HepG2 (cell line): ENCODE data around the gene WNT3. TPM values are rescaled to one million over a fixed set of nuclear protein-coding genes. Genes with fewer than 3 reads are reported as not detected.

Experiments
- BHLHE40 ChIP-seq: IDR thresholded peaks from 2 replicates; pipeline ENCODE4 v1.6.1; 2011; ENCODE audit warnings: low read length, improper control_type of control experiment
- CBX2 ChIP-seq, 2 experiments: fragments of 200-600 bp in 1 of 2; sonication (generic); formaldehyde crosslinking in 1 of 2; IDR thresholded peaks; 2 replicates each; pipeline versions ENCODE4 v1.7.0 to v1.8.1; 2018 to 2022; ENCODE audit warnings: low read depth in 2 of 2, low read length in 1 of 2, mild to moderate bottlenecking in 1 of 2, missing genetic modification reagents in 1 of 2
- CEBPB ChIP-seq: IDR thresholded peaks from 2 replicates; pipeline ENCODE4 v1.6.1; 2011; ENCODE audit warnings: low read depth, low read length, improper control_type of control experiment, borderline replicate concordance
- FOXK1 ChIP-seq: sonication (generic); formaldehyde crosslinking; IDR thresholded peaks from 2 replicates; pipeline ENCODE4 v1.4.0; 2020; ENCODE audit warnings: low read depth, missing genetic modification reagents, borderline replicate concordance
- GFI1 ChIP-seq: sonication (generic); formaldehyde crosslinking; IDR thresholded peaks from 2 replicates; pipeline ENCODE4 v1.5.0; 2020; ENCODE audit warnings: missing genetic modification reagents, mild to moderate bottlenecking, borderline replicate concordance
- NFIB ChIP-seq: sonication (generic); formaldehyde crosslinking; IDR thresholded peaks from 2 replicates; pipeline ENCODE4 v1.9.0; 2021; ENCODE audit warnings: missing genetic modification reagents, mild to moderate bottlenecking, borderline replicate concordance
- RFXAP ChIP-seq: sonication (generic); formaldehyde crosslinking; IDR thresholded peaks from 2 replicates; pipeline ENCODE4 v1.4.0; 2020; ENCODE audit warnings: missing genetic modification reagents, borderline replicate concordance
- SOX13 ChIP-seq, 3 experiments: fragments of 450-650 bp in 1 of 3; sonication (generic) in 1 of 3; formaldehyde crosslinking in 1 of 3; IDR thresholded peaks in 2 of 3; conservative IDR thresholded peaks in 1 of 3; 2 replicates each; pipeline versions ENCODE4 v1.5.0 to v1.6.1; 2016 to 2020; ENCODE audit warnings: antibody characterized with exemption in 1 of 3, mild to moderate bottlenecking in 1 of 3, missing compliant biosample characterization in 1 of 3, missing genetic modification reagents in 1 of 3, moderate library complexity in 1 of 3
- ZMAT3 ChIP-seq: sonication (generic); formaldehyde crosslinking; conservative IDR thresholded peaks from 2 replicates; pipeline ENCODE4 v1.7.0; 2021; ENCODE audit warnings: missing genetic modification reagents
- ZNF552 ChIP-seq: sonication (generic); formaldehyde crosslinking; IDR thresholded peaks from 2 replicates; pipeline ENCODE4 v1.9.0; 2022; ENCODE audit warnings: missing genetic modification reagents, mild to moderate bottlenecking, borderline replicate concordance
- ZNF775 ChIP-seq: sonication (generic); formaldehyde crosslinking; IDR thresholded peaks from 2 replicates; pipeline ENCODE4 v1.4.0; 2020; ENCODE audit warnings: missing genetic modification reagents, mild to moderate bottlenecking, moderate library complexity, borderline replicate concordance
- ZNF816 ChIP-seq: sonication (generic); formaldehyde crosslinking; IDR thresholded peaks from 2 replicates; pipeline ENCODE4 v1.8.0; 2022; ENCODE audit warnings: missing genetic modification reagents, mild to moderate bottlenecking, borderline replicate concordance
- polyA plus RNA-seq, 8 experiments: library from polyadenylated mRNA; depleted of rRNA in 3 of 8; stranded (reverse) in 7 of 8; unstranded in 1 of 8; fragments of >200 nt; fragmentation: Illumina TruSeq in 4 of 8; extraction: Trizol in 4 of 8; gene quantifications; 2 replicates each; pipeline versions ENCODE4 v1.2.1 to v1.2.3, GENCODE V29; 2011 to 2016; ENCODE audit warnings: low read depth in 4 of 8, missing spikeins in 1 of 8, mixed read lengths in 1 of 8; ENCODE audit not compliant: insufficient read depth in 1 of 8
- total RNA-seq, 5 experiments: library from RNA; depleted of rRNA; stranded (reverse); fragments of >200 nt; fragmentation: Illumina TruSeq; extraction: Trizol; gene quantifications; 2 replicates each; pipeline ENCODE4 v1.2.3, GENCODE V29; 2016; ENCODE audit warnings: low read depth in 1 of 5
- TF ChIP-seq, protein P1 (sequence below): IDR thresholded peaks from 2 replicates; pipeline ENCODE4 v1.4.0; 2020; ENCODE audit warnings: mild to moderate bottlenecking, missing genetic modification reagents
- TF ChIP-seq, protein P2 (sequence below): sonication (generic); formaldehyde crosslinking; IDR thresholded peaks from 2 replicates; pipeline ENCODE4 v1.8.1; 2023; ENCODE audit warnings: mild to moderate bottlenecking, missing genetic modification reagents, borderline replicate concordance

The WNT3 gene
- total and polyA plus RNA-seq, 2 of the 13 experiments (the other 11 are each of a cell fraction or from before 2014, with no cell fraction given): 8.5 to 10.3 TPM

DNA sequence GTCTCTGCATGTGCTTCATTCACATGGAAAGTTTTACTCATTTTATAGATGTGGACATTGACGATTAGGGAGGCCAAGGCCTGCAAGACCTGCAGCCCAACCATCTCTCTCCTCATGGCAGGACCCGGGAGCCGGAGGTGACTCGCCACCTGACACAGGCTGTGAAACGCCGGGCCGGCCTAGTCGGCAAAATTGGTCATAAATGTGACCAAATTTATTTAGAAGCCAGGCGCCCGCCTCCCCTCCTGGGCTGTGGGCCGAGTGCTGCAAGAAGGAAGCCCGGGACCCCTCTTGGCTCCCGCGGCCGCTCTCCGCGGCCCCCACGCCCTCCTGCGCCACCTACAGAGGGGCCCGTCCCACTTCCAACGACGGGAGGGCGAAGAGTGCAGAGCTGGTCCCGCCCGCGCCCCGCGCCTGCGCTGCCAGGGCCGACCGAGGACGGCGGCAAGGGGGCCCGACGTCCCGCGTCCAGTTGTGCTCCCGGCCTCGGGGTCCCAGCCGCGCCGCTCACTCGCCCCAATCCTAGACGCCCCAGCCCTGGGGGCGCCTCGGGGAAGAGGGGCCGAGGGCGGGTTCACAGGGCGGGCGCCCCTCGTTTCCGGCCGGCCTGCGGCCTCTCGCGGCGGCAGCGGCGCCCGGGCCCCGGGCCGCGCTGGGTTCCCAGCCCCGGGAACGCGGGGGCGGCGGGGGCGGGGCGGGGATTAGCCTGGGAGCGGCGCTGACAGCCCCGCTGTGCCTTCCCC is 47.5 kb downstream of the WNT3 start (continued):
- TF ChIP-seq CEBPB (no peak), ZNF775 (CRISPR knock-in tag) (no peak), RFXAP (CRISPR knock-in tag) (no peak), FOXK1 (CRISPR knock-in tag) (no peak), BHLHE40 (0 out of 2 replicates have a peak, but pooled peaks have one; percentile 2), ZNF552 (CRISPR knock-in tag) (peak; percentile 80; the same call in 1 of the 2 replicates), SOX13 (IDR thresholded peaks at IDR 0.05) (no peak), SOX13 (CRISPR knock-in tag; conservative IDR thresholded peaks at IDR 0.05 in 1 of 2, IDR thresholded peaks at IDR 0.05 in 1 of 2) (no peak), ZMAT3 (CRISPR knock-in tag) (no peak; the same call in none of the 2 replicates), CBX2 (IDR thresholded peaks at IDR 0.05; ENCODE audit: low read depth, low read length) (no peak), CBX2 (CRISPR knock-in tag; IDR thresholded peaks at IDR 0.05; ENCODE audit: low read depth) (no peak), ZNF816 (CRISPR knock-in tag) (no peak), NFIB (CRISPR knock-in tag) (no peak), GFI1 (CRISPR knock-in tag) (peak; percentile 39; the same call in 1 of the 2 replicates)
- TF ChIP-seq, protein P1, sequence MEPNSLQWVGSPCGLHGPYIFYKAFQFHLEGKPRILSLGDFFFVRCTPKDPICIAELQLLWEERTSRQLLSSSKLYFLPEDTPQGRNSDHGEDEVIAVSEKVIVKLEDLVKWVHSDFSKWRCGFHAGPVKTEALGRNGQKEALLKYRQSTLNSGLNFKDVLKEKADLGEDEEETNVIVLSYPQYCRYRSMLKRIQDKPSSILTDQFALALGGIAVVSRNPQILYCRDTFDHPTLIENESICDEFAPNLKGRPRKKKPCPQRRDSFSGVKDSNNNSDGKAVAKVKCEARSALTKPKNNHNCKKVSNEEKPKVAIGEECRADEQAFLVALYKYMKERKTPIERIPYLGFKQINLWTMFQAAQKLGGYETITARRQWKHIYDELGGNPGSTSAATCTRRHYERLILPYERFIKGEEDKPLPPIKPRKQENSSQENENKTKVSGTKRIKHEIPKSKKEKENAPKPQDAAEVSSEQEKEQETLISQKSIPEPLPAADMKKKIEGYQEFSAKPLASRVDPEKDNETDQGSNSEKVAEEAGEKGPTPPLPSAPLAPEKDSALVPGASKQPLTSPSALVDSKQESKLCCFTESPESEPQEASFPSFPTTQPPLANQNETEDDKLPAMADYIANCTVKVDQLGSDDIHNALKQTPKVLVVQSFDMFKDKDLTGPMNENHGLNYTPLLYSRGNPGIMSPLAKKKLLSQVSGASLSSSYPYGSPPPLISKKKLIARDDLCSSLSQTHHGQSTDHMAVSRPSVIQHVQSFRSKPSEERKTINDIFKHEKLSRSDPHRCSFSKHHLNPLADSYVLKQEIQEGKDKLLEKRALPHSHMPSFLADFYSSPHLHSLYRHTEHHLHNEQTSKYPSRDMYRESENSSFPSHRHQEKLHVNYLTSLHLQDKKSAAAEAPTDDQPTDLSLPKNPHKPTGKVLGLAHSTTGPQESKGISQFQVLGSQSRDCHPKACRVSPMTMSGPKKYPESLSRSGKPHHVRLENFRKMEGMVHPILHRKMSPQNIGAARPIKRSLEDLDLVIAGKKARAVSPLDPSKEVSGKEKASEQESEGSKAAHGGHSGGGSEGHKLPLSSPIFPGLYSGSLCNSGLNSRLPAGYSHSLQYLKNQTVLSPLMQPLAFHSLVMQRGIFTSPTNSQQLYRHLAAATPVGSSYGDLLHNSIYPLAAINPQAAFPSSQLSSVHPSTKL (CRISPR knock-in tag): 0 out of 2 replicates have a peak, but pooled peaks have one; percentile 23
- TF ChIP-seq, protein P2, sequence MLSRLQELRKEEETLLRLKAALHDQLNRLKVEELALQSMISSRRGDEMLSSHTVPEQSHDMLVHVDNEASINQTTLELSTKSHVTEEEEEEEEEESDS: 0 out of 2 replicates have a peak, but pooled peaks have one; percentile 82
